HepG2 (cell line): Measurements from ENCODE around the gene AKIRIN1. TPM values are rescaled to one million over a fixed set of nuclear protein-coding genes. Genes with fewer than 3 reads are reported as not detected.

Source experiments
- ATAC-seq: fragments of 200-7000 bp; cut with Tn5 transposase; 3 replicates; pipeline ENCODE4 v1.9.1; 2020; ENCODE audit warnings: mild to moderate bottlenecking, moderate library complexity
- BruUV-seq: library from RNA; stranded (reverse); fragments of 400-500 nt; replicated peaks from 2 replicates; lab custom pipeline; 2021; lab: Mats Ljungman, UMichigan
- CTCF ChIA-PET: fragments of 300-600 bp; formaldehyde crosslinking; extraction: SDS; loops from one replicate; lab custom pipeline; 2021; ENCODE audit warnings: low total read pairs, inconsistent platforms, low intra/inter-chr PET ratio; lab: Yijun Ruan, JAX
- POLR2A ChIA-PET: fragments of 350-600 bp; sonication (Branson Sonifier 250); formaldehyde crosslinking; loops from one replicate; lab custom pipeline; 2020; ENCODE audit warnings: antibody characterized with exemption, inconsistent platforms; lab: Yijun Ruan, JAX
- DNase-seq: peaks from one replicate; pipeline ENCODE4 v3.0.0-alpha.2; 2015; ENCODE audit warnings: low spot score
- FAIRE-seq: peaks from 3 replicates; lab custom pipeline; 2011; peaks lifted over from hg19 to GRCh38; lab: Jason Lieb, UNC
- H2AFZ ChIP-seq: one replicate; pipeline ENCODE4 v1.6.1; 2011; ENCODE audit warnings: low read length, inconsistent platforms
- H3K27ac ChIP-seq: fragments of 300-600 bp; 3 replicates; pipeline ENCODE4 v1.8.0; 2011; ENCODE audit warnings: mixed run types, mild to moderate bottlenecking, mixed read lengths, low read length, inconsistent platforms; ENCODE audit not compliant: insufficient read depth; ENCODE audit errors: extremely low read length
- H3K27me3 ChIP-seq, 2 experiments: fragments of 200-600 bp in 1 of 2; 2 replicates in 1 of 2; 3 replicates in 1 of 2; pipeline versions ENCODE4 v1.6.0 to v1.8.0; 2011; ENCODE audit warnings: low read length in 2 of 2, mild to moderate bottlenecking in 2 of 2, moderate library complexity in 2 of 2, inconsistent platforms in 1 of 2; ENCODE audit not compliant: insufficient read depth in 2 of 2, control insufficient read depth in 1 of 2
- H3K36me3 ChIP-seq, 2 experiments: fragments of 200-600 bp in 1 of 2; replicated peaks in 1 of 2; 2 replicates in 1 of 2; 3 replicates in 1 of 2; pipeline versions ENCODE4 v1.5.1 to v1.8.0; 2011; ENCODE audit warnings: low read length in 2 of 2, inconsistent platforms in 1 of 2; ENCODE audit not compliant: insufficient read depth in 2 of 2, control insufficient read depth in 1 of 2
- H3K4me1 ChIP-seq: 2 replicates; pipeline ENCODE4 v1.5.1; 2012; ENCODE audit warnings: low read length, inconsistent platforms; ENCODE audit not compliant: insufficient read depth
- H3K4me2 ChIP-seq: 2 replicates; pipeline ENCODE4 v1.6.0; 2011; ENCODE audit warnings: low read depth, low read length, inconsistent platforms
- H3K4me3 ChIP-seq, 3 experiments: fragments of 200-600 bp in 1 of 3; sonication (generic), shearing (Covaris generic) in 1 of 3; replicated peaks in 1 of 3; 2 replicates each; pipeline ENCODE4 v1.5.1; 2011 to 2016; ENCODE audit warnings: low read length in 3 of 3, inconsistent platforms in 2 of 3, low read depth in 2 of 3, mild to moderate bottlenecking in 2 of 3, control low read depth in 1 of 3, mixed read lengths in 1 of 3; ENCODE audit not compliant: insufficient read depth in 1 of 3
- H3K79me2 ChIP-seq: one replicate; pipeline ENCODE4 v1.6.1; 2011; ENCODE audit warnings: low read length, inconsistent platforms; ENCODE audit not compliant: insufficient read depth
- H3K9ac ChIP-seq: 2 replicates; pipeline ENCODE4 v1.6.0; 2011; ENCODE audit warnings: mild to moderate bottlenecking, low read depth, low read length, inconsistent platforms; ENCODE audit not compliant: insufficient read depth
- H3K9me3 ChIP-seq: 2 replicates; pipeline ENCODE4 v1.5.1; 2012; ENCODE audit warnings: mild to moderate bottlenecking, low read length
- H4K20me1 ChIP-seq: 2 replicates; pipeline ENCODE4 v1.6.0; 2011; ENCODE audit warnings: inconsistent platforms, mild to moderate bottlenecking, low read length, moderate library complexity; ENCODE audit not compliant: insufficient read depth
- ELF3 ChIP-seq: IDR thresholded peaks from 2 replicates; pipeline ENCODE4 v1.6.1; 2016; ENCODE audit warnings: missing genetic modification reagents, missing compliant biosample characterization
- ETV5 ChIP-seq: IDR thresholded peaks from 2 replicates; pipeline ENCODE4 v1.6.1; 2018; ENCODE audit warnings: missing biosample characterization, missing genetic modification reagents, inconsistent platforms, borderline replicate concordance
- HES4 ChIP-seq: sonication (generic); formaldehyde crosslinking; IDR thresholded peaks from 2 replicates; pipeline ENCODE4 v1.9.0; 2021; ENCODE audit warnings: mild to moderate bottlenecking, missing genetic modification reagents, borderline replicate concordance
- HNF4A ChIP-seq: sonication (generic); formaldehyde crosslinking; IDR thresholded peaks from 2 replicates; pipeline ENCODE4 v1.4.0; 2020; ENCODE audit warnings: missing genetic modification reagents
- NR2F6 ChIP-seq, 2 experiments: IDR thresholded peaks; 2 replicates each; pipeline ENCODE4 v1.6.1; 2016; ENCODE audit warnings: antibody characterized with exemption in 1 of 2, mild to moderate bottlenecking in 1 of 2
- PAF1 ChIP-seq: IDR thresholded peaks from 2 replicates; pipeline ENCODE4 v1.6.1; 2016; ENCODE audit warnings: missing genetic modification reagents, missing compliant biosample characterization
- RBFOX2 ChIP-seq: fragments of 200-400 bp; formaldehyde crosslinking; IDR thresholded peaks from 2 replicates; pipeline ENCODE4 v1.6.1; 2017; ENCODE audit warnings: low read depth, mild to moderate bottlenecking, low read length
- SALL1 ChIP-seq: sonication (generic); formaldehyde crosslinking; IDR thresholded peaks from 2 replicates; pipeline ENCODE4 v1.8.0; 2022; ENCODE audit warnings: mild to moderate bottlenecking, missing genetic modification reagents
- ZBTB7B ChIP-seq: sonication (generic); formaldehyde crosslinking; IDR thresholded peaks from 2 replicates; pipeline ENCODE4 v1.4.0; 2020; ENCODE audit warnings: missing genetic modification reagents
- ZFP37 ChIP-seq: sonication (generic); formaldehyde crosslinking; IDR thresholded peaks from 2 replicates; pipeline ENCODE4 v1.4.0; 2020; ENCODE audit warnings: missing genetic modification reagents, borderline replicate concordance
- ZNF282 ChIP-seq: fragments of 450-650 bp; IDR thresholded peaks from 2 replicates; pipeline ENCODE4 v1.6.1; 2018; ENCODE audit not compliant: partially characterized antibody
- ZNF720 ChIP-seq: sonication (generic); formaldehyde crosslinking; IDR thresholded peaks from 2 replicates; pipeline ENCODE4 v1.4.0; 2020; ENCODE audit warnings: missing genetic modification reagents
- WGBS: methylation state at CpG from one replicate; pipeline ENCODE4 v1.1.6; 2017; ENCODE audit warnings: low lambda C conversion rate; 5-methylcytosine and 5-hydroxymethylcytosine counted together
- in situ Hi-C: cut with HindIII; loops from 2 replicates; pipeline ENCODE4 v1.10.0; 2017; ENCODE audit warnings: low pct_unique_long_range_greater_than_20kb; ENCODE audit not compliant: extremely low pct_ligation_motif_present
- intact Hi-C: fragments of 100-400 bp; cut with micrococcal nuclease; formaldehyde crosslinking; loops from one replicate; pipeline ENCODE4 v1.10.0; 2022; ENCODE audit not compliant: unreplicated experiment
- polyA plus RNA-seq, 8 experiments: library from polyadenylated mRNA; depleted of rRNA in 3 of 8; stranded (reverse) in 7 of 8; unstranded in 1 of 8; fragments of >200 nt; fragmentation: Illumina TruSeq in 4 of 8; extraction: Trizol in 4 of 8; gene quantifications; 2 replicates each; pipeline versions ENCODE4 v1.2.1 to v1.2.3, GENCODE V29; 2011 to 2016; ENCODE audit warnings: low read depth in 4 of 8, missing spikeins in 1 of 8, mixed read lengths in 1 of 8; ENCODE audit not compliant: insufficient read depth in 1 of 8
- total RNA-seq, 5 experiments: library from RNA; depleted of rRNA; stranded (reverse); fragments of >200 nt; fragmentation: Illumina TruSeq; extraction: Trizol; gene quantifications; 2 replicates each; pipeline ENCODE4 v1.2.3, GENCODE V29; 2016; ENCODE audit warnings: low read depth in 1 of 5
- TF ChIP-seq, protein P1 (sequence below): sonication (generic); formaldehyde crosslinking; IDR thresholded peaks from 2 replicates; pipeline ENCODE4 v1.4.0; 2020; ENCODE audit warnings: missing genetic modification reagents
- TF ChIP-seq, protein P2 (sequence below): sonication (generic); formaldehyde crosslinking; IDR thresholded peaks from 2 replicates; pipeline ENCODE4 v1.5.1; 2020; ENCODE audit warnings: mild to moderate bottlenecking, missing genetic modification reagents
- TF ChIP-seq, protein P3 (sequence below): sonication (generic); formaldehyde crosslinking; IDR thresholded peaks from 2 replicates; pipeline ENCODE4 v1.5.1; 2020; ENCODE audit warnings: mild to moderate bottlenecking, missing genetic modification reagents, borderline replicate concordance

Gene AKIRIN1
- total and polyA plus RNA-seq, 2 of the 13 experiments (the other 11 are each of a cell fraction or from before 2014, with no cell fraction given), result 123 to 157 TPM

DNA sequence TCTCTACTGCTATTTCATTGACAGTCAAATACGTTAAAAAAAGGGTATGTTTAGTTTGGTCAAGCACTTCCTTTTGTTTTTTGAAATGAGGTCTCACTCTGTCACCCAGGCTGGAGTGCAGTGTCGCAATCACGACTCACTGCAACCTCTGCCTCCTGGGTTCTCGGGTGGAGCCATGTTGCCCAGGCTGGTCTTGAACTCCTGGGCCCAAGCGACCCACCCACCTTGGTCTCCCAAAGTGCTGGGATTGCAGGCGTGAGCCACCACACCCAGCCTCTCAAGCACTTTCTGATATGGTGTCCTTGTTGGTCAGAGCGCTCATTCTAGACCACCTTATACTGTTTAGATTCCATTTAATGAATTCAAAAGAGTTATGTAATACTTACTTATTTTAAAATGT is 28.5 kb upstream of the AKIRIN1 start:
- H3K27me3 ChIP-seq, result no peaks in the 10 kb centered on the region
- FAIRE-seq (peak; percentile 72), ATAC-seq (no peak; the same call in 2 of the 3 replicates), DNase-seq (peak; percentile 26)
- in situ Hi-C loops (no loop called here), intact Hi-C loops (no loop called here)
- CTCF ChIA-PET, result no interaction called here
- H3K9me3 ChIP-seq, result no peaks in the 10 kb centered on the region
- H2AFZ ChIP-seq, result peak overlapping the region; percentile 8
- peaks cover 57% of the 10 kb centered on the region for H3K4me1 ChIP-seq
- H3K4me2 ChIP-seq, result peak overlapping the region; percentile 44
- no TSS peak for BruUV-seq
- no peaks in the 10 kb centered on the region for H4K20me1 ChIP-seq
- H3K79me2 ChIP-seq, result no peaks in the 10 kb centered on the region
- peak overlapping the region; percentile 48 for H3K27ac ChIP-seq
- 43% methylated on average over 7 of the region's 7 CpGs for WGBS
- H3K36me3 ChIP-seq, result no peaks in the 10 kb centered on the region
- POLR2A ChIA-PET, result no interaction called here
- no peak overlapping the region for H3K9ac ChIP-seq
- H3K4me3 ChIP-seq, result no peak overlapping the region
- TF ChIP-seq ZBTB7B (CRISPR knock-in tag) (0 out of 2 replicates have a peak, but pooled peaks have one; percentile 41), NR2F6 (IDR thresholded peaks at IDR 0.05) (no peak), NR2F6 (CRISPR knock-in tag; IDR thresholded peaks at IDR 0.05) (0 out of 2 replicates have a peak, but pooled peaks have one; percentile 21), SALL1 (peak; percentile 35; the same call in 1 of the 2 replicates), HES4 (CRISPR knock-in tag) (no peak), ELF3 (CRISPR knock-in tag) (peak; percentile 58), ZFP37 (no peak), HNF4A (CRISPR knock-in tag) (no peak), ZNF282 (no peak), PAF1 (no peak), RBFOX2 (no peak), ZNF720 (no peak), ETV5 (CRISPR knock-in tag) (peak; percentile 37; the same call in 1 of the 2 replicates)
- TF ChIP-seq, protein P1, sequence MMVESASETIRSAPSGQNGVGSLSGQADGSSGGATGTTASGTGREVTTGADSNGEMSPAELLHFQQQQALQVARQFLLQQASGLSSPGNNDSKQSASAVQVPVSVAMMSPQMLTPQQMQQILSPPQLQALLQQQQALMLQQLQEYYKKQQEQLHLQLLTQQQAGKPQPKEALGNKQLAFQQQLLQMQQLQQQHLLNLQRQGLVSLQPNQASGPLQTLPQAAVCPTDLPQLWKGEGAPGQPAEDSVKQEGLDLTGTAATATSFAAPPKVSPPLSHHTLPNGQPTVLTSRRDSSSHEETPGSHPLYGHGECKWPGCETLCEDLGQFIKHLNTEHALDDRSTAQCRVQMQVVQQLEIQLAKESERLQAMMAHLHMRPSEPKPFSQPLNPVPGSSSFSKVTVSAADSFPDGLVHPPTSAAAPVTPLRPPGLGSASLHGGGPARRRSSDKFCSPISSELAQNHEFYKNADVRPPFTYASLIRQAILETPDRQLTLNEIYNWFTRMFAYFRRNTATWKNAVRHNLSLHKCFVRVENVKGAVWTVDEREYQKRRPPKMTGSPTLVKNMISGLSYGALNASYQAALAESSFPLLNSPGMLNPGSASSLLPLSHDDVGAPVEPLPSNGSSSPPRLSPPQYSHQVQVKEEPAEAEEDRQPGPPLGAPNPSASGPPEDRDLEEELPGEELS, result peak; percentile 27; the same call in 1 of the 2 replicates
- TF ChIP-seq, protein P2, sequence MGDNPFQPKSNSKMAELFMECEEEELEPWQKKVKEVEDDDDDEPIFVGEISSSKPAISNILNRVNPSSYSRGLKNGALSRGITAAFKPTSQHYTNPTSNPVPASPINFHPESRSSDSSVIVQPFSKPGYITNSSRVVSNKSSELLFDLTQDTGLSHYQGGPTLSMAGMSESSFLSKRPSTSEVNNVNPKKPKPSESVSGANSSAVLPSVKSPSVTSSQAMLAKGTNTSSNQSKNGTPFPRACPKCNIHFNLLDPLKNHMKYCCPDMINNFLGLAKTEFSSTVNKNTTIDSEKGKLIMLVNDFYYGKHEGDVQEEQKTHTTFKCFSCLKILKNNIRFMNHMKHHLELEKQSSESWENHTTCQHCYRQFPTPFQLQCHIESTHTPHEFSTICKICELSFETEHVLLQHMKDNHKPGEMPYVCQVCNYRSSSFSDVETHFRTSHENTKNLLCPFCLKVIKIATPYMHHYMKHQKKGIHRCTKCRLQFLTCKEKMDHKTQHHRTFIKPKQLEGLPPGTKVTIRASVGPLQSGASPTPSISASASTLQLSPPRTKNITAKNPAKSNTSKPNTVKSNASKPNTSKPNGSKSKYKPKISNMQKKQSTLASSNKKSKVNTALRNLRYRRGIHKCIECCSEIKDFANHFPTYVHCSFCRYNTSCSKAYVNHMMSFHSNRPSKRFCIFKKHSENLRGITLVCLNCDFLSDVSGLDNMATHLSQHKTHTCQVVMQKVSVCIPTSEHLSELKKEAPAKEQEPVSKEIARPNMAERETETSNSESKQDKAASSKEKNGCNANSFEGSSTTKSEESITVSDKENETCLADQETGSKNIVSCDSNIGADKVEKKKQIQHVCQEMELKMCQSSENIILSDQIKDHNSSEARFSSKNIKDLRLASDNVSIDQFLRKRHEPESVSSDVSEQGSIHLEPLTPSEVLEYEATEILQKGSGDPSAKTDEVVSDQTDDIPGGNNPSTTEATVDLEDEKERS, result 0 out of 2 replicates have a peak, but pooled peaks have one; percentile 54
- TF ChIP-seq, protein P3, sequence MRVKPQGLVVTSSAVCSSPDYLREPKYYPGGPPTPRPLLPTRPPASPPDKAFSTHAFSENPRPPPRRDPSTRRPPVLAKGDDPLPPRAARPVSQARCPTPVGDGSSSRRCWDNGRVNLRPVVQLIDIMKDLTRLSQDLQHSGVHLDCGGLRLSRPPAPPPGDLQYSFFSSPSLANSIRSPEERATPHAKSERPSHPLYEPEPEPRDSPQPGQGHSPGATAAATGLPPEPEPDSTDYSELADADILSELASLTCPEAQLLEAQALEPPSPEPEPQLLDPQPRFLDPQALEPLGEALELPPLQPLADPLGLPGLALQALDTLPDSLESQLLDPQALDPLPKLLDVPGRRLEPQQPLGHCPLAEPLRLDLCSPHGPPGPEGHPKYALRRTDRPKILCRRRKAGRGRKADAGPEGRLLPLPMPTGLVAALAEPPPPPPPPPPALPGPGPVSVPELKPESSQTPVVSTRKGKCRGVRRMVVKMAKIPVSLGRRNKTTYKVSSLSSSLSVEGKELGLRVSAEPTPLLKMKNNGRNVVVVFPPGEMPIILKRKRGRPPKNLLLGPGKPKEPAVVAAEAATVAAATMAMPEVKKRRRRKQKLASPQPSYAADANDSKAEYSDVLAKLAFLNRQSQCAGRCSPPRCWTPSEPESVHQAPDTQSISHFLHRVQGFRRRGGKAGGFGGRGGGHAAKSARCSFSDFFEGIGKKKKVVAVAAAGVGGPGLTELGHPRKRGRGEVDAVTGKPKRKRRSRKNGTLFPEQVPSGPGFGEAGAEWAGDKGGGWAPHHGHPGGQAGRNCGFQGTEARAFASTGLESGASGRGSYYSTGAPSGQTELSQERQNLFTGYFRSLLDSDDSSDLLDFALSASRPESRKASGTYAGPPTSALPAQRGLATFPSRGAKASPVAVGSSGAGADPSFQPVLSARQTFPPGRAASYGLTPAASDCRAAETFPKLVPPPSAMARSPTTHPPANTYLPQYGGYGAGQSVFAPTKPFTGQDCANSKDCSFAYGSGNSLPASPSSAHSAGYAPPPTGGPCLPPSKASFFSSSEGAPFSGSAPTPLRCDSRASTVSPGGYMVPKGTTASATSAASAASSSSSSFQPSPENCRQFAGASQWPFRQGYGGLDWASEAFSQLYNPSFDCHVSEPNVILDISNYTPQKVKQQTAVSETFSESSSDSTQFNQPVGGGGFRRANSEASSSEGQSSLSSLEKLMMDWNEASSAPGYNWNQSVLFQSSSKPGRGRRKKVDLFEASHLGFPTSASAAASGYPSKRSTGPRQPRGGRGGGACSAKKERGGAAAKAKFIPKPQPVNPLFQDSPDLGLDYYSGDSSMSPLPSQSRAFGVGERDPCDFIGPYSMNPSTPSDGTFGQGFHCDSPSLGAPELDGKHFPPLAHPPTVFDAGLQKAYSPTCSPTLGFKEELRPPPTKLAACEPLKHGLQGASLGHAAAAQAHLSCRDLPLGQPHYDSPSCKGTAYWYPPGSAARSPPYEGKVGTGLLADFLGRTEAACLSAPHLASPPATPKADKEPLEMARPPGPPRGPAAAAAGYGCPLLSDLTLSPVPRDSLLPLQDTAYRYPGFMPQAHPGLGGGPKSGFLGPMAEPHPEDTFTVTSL, result 0 out of 2 replicates have a peak, but pooled peaks have one; percentile 35
